K562 (cell line): ENCODE results near the gene REX1BD. TPM values are rescaled to one million over a fixed set of nuclear protein-coding genes. Genes with fewer than 3 reads are reported as not detected.

Experiments
- ATAC-seq: fragments of 200-7000 bp; cut with Tn5 transposase; 3 replicates; pipeline ENCODE4 v1.9.1; 2020; ENCODE audit warnings: moderate library complexity
- BruUV-seq: library from RNA; stranded (reverse); fragments of 400-500 nt; replicated peaks from 2 replicates; lab custom pipeline; 2021; lab: Mats Ljungman, UMichigan
- CTCF ChIA-PET: fragments of 300-600 bp; formaldehyde crosslinking; extraction: SDS; loops from one replicate; lab custom pipeline; 2021; ENCODE audit warnings: low intra/inter-chr PET ratio; lab: Yijun Ruan, JAX
- POLR2A ChIA-PET: fragments of 300-600, 350-650 bp; sonication (Branson Sonifier 250); formaldehyde crosslinking; extraction: SDS; loops from one replicate; lab custom pipeline; 2021; ENCODE audit warnings: antibody characterized with exemption, inconsistent platforms; lab: Yijun Ruan, JAX
- DNase-seq, 4 experiments: peaks; one replicate each; pipeline versions ENCODE4 v3.0.0 to v3.0.0-alpha.2; 2011 to 2018; ENCODE audit warnings: low spot score in 3 of 4, mixed read lengths in 3 of 4; ENCODE audit errors: extremely low read depth in 1 of 4
- FAIRE-seq: peaks from 2 replicates; lab custom pipeline; 2011; peaks lifted over from hg19 to GRCh38; lab: Jason Lieb, UNC
- H2AFZ ChIP-seq: 2 replicates; pipeline ENCODE4 v1.6.0; 2011; ENCODE audit warnings: low read depth, low read length, control low read depth, inconsistent platforms
- H3K27ac ChIP-seq: fragments of 200-600 bp; 3 replicates; pipeline ENCODE4 v1.8.0; 2011; ENCODE audit warnings: low read depth, mild to moderate bottlenecking, control low read depth, inconsistent platforms, low read length, moderate library complexity, mixed read lengths; ENCODE audit errors: extremely low read depth
- H3K27me3 ChIP-seq, 2 experiments: fragments of 300-600 bp in 1 of 2; 2 replicates in 1 of 2; 3 replicates in 1 of 2; pipeline versions ENCODE4 v1.6.0 to v1.8.0; 2011; ENCODE audit warnings: inconsistent platforms in 2 of 2, low read length in 2 of 2, mild to moderate bottlenecking in 1 of 2, mixed read lengths in 1 of 2, moderate library complexity in 1 of 2; ENCODE audit not compliant: control insufficient read depth in 2 of 2, insufficient read depth in 2 of 2
- H3K36me3 ChIP-seq: fragments of 300-600 bp; 3 replicates; pipeline ENCODE4 v1.8.0; 2011; ENCODE audit warnings: mild to moderate bottlenecking, low read length, inconsistent platforms; ENCODE audit not compliant: control insufficient read depth, insufficient read depth
- H3K4me1 ChIP-seq, 2 experiments: fragments of 200-600 bp in 1 of 2; replicated peaks in 1 of 2; 2 replicates in 1 of 2; 3 replicates in 1 of 2; pipeline versions ENCODE4 v1.5.1 to v1.8.0; 2011; ENCODE audit warnings: inconsistent platforms in 2 of 2, low read length in 2 of 2, mild to moderate bottlenecking in 1 of 2, mixed read lengths in 1 of 2, moderate library complexity in 1 of 2; ENCODE audit not compliant: control insufficient read depth in 2 of 2, insufficient read depth in 2 of 2
- H3K4me2 ChIP-seq: 2 replicates; pipeline ENCODE4 v1.6.1; 2011; ENCODE audit warnings: low read length, control low read depth, inconsistent platforms, mixed read lengths; ENCODE audit not compliant: insufficient read depth
- H3K4me3 ChIP-seq: fragments of 200-600 bp; sonication (generic), shearing (Covaris generic); 2 replicates; pipeline ENCODE4 v1.5.1; 2016; ENCODE audit warnings: control low read depth, inconsistent platforms
- H3K79me2 ChIP-seq: fragments of 200-600 bp; 3 replicates; pipeline ENCODE4 v1.8.0; 2011; ENCODE audit warnings: low read length, inconsistent platforms; ENCODE audit not compliant: control insufficient read depth, insufficient read depth
- H3K9ac ChIP-seq, 2 experiments: 2 replicates each; pipeline versions ENCODE4 v1.6.0 to v1.6.1; 2011; ENCODE audit warnings: low read depth in 2 of 2, low read length in 2 of 2, control low read depth in 1 of 2, inconsistent platforms in 1 of 2, mild to moderate bottlenecking in 1 of 2, mixed read lengths in 1 of 2; ENCODE audit not compliant: insufficient read depth in 1 of 2
- H3K9me1 ChIP-seq: one replicate; pipeline ENCODE4 v1.6.0; 2011; ENCODE audit warnings: inconsistent platforms, mild to moderate bottlenecking, low read length, moderate library complexity; ENCODE audit not compliant: control insufficient read depth, insufficient read depth
- H3K9me3 ChIP-seq: replicated peaks from 2 replicates; pipeline ENCODE4 v1.5.1; 2011; ENCODE audit warnings: low read depth, low read length, inconsistent platforms; ENCODE audit not compliant: control insufficient read depth, insufficient read depth
- H4K20me1 ChIP-seq: replicated peaks from 2 replicates; pipeline ENCODE4 v1.6.1; 2011; ENCODE audit warnings: low read length, inconsistent platforms, mixed read lengths; ENCODE audit not compliant: control insufficient read depth, insufficient read depth
- CBX5 ChIP-seq: IDR thresholded peaks from 2 replicates; pipeline ENCODE4 v1.6.1; 2014; ENCODE audit warnings: low read depth, borderline replicate concordance
- EWSR1 ChIP-seq: fragments of 450-650 bp; IDR thresholded peaks from 2 replicates; pipeline ENCODE4 v1.6.1; 2018; ENCODE audit warnings: borderline replicate concordance, mild to moderate bottlenecking, low read depth, moderate library complexity; ENCODE audit not compliant: partially characterized antibody
- MTF1 ChIP-seq: fragments of 250-450 bp; sonication (Bioruptor Pico); IDR thresholded peaks from 2 replicates; pipeline ENCODE4 v1.9.0; 2021; ENCODE audit warnings: moderate library complexity, mild to moderate bottlenecking, inconsistent platforms, borderline replicate concordance
- PYGO2 ChIP-seq: fragments of 450-650 bp; IDR thresholded peaks from 2 replicates; pipeline ENCODE4 v1.6.1; 2016; ENCODE audit warnings: mild to moderate bottlenecking, missing genetic modification characterization, moderate library complexity, missing compliant biosample characterization
- SAFB ChIP-seq: fragments of 200-400 bp; formaldehyde crosslinking; IDR thresholded peaks from 2 replicates; pipeline ENCODE4 v1.6.1; 2017; ENCODE audit warnings: low read depth, low read length, borderline replicate concordance
- SMARCC2 ChIP-seq: fragments of 450-650 bp; IDR thresholded peaks from 2 replicates; pipeline ENCODE4 v1.6.1; 2017; ENCODE audit warnings: antibody characterized with exemption, moderate library complexity, mild to moderate bottlenecking, low read depth
- ZNF282 ChIP-seq: sonication (generic); formaldehyde crosslinking; IDR thresholded peaks from 2 replicates; pipeline ENCODE4 v1.8.1; 2023; ENCODE audit warnings: missing genetic modification reagents
- ZNF311 ChIP-seq: fragments of 250-450 bp; sonication (Bioruptor Pico); IDR thresholded peaks from 2 replicates; pipeline ENCODE4 v1.4.0; 2020; ENCODE audit warnings: mild to moderate bottlenecking, moderate library complexity
- WGBS: fragments of 100-300 bp; shearing (Covaris generic); methylation state at CpG from one replicate; pipeline ENCODE4 v1.1.6; 2016; ENCODE audit warnings: low coverage, mixed read lengths; ENCODE audit not compliant: insufficient coverage; ENCODE audit errors: missing lambda C conversion rate; 5-methylcytosine and 5-hydroxymethylcytosine counted together
- in situ Hi-C: fragments of 300-500 bp; cut with MboI; formaldehyde crosslinking; loops from 4 replicates; pipeline ENCODE4 v1.15.0; 2018; ENCODE audit warnings: inconsistent platforms, mixed read lengths
- intact Hi-C: fragments of 100-400 bp; cut with micrococcal nuclease; formaldehyde crosslinking; loops from 2 replicates; pipeline ENCODE4 v1.14.2; 2022
- polyA plus RNA-seq, 8 experiments: library from polyadenylated mRNA; depleted of rRNA in 4 of 8; stranded (reverse) in 5 of 8; unstranded in 3 of 8; fragments of >200 nt; fragmentation: Nextera tagmentation in 2 of 8; fragmentation: Illumina TruSeq in 1 of 8; extraction: Ambion mirVana in 2 of 8; extraction: Trizol in 1 of 8; gene quantifications; 2 replicates each; pipeline versions ENCODE4 v1.2.1 to v1.2.3, GENCODE V29; 2011 to 2014; ENCODE audit warnings: inconsistent platforms in 1 of 8, missing spikeins in 1 of 8
- total RNA-seq, 7 experiments: library from RNA; depleted of rRNA in 6 of 7; stranded (reverse); fragments of >200 nt in 6 of 7; fragmentation: Illumina TruSeq in 2 of 7; extraction: Trizol in 2 of 7; gene quantifications; 2 replicates each; pipeline versions ENCODE4 v1.2.1 to v1.2.3, GENCODE V29; 2011 to 2021; ENCODE audit warnings: low replicate concordance in 1 of 7
- TF ChIP-seq, protein P1 (sequence below): sonication (generic); formaldehyde crosslinking; IDR thresholded peaks from 2 replicates; pipeline ENCODE4 v1.8.0; 2022; ENCODE audit warnings: mild to moderate bottlenecking, missing genetic modification reagents
- TF ChIP-seq, protein P2 (sequence below): IDR thresholded peaks from 2 replicates; pipeline ENCODE4 v1.6.1; 2011; ENCODE audit warnings: borderline replicate concordance, low read depth, mild to moderate bottlenecking, moderate library complexity, low read length; ENCODE audit not compliant: insufficient read depth, poor library complexity, severe bottlenecking
- TF ChIP-seq, protein P3 (sequence below): sonication (generic); formaldehyde crosslinking; IDR thresholded peaks from 2 replicates; pipeline ENCODE4 v1.8.0; 2022; ENCODE audit warnings: mild to moderate bottlenecking, low read depth, missing genetic modification reagents
- TF ChIP-seq, protein P4 (sequence below): IDR thresholded peaks from 3 replicates; pipeline ENCODE4 v1.6.1; 2011; ENCODE audit warnings: borderline replicate concordance, mild to moderate bottlenecking; ENCODE audit not compliant: insufficient read length, insufficient read depth

The REX1BD gene
- total and polyA plus RNA-seq, 9 of the 15 experiments (the other 6 are each of a cell fraction or from before 2014, with no cell fraction given) = 1.9 to 136 (median 13.8) TPM

DNA sequence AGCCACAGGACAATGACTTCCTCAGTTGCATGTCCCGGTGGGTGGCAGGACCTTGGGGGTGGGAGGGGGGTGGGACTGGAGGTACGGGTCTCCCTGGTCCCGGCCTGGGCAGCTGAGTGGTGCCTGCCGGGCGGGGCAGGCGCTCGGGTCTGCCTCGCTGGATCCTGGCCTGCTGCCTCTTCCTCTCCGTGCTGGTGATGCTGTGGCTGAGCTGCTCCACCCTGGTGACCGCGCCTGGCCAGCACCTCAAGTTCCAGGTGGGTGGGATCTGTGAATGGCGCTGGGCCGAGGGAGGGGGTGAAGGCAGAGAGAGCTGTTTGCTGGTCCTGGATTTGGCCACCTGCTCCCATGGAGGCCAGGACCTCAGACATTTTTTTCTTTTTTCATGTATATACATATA, 29.6 kb downstream of the REX1BD start (continued):
- TF ChIP-seq, protein P1, sequence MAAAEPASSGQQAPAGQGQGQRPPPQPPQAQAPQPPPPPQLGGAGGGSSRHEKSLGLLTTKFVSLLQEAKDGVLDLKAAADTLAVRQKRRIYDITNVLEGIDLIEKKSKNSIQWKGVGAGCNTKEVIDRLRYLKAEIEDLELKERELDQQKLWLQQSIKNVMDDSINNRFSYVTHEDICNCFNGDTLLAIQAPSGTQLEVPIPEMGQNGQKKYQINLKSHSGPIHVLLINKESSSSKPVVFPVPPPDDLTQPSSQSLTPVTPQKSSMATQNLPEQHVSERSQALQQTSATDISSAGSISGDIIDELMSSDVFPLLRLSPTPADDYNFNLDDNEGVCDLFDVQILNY = no peak
- TF ChIP-seq CBX5 (no peak), ZNF311 (CRISPR knock-in tag) (no peak)
- TF ChIP-seq, protein P2, sequence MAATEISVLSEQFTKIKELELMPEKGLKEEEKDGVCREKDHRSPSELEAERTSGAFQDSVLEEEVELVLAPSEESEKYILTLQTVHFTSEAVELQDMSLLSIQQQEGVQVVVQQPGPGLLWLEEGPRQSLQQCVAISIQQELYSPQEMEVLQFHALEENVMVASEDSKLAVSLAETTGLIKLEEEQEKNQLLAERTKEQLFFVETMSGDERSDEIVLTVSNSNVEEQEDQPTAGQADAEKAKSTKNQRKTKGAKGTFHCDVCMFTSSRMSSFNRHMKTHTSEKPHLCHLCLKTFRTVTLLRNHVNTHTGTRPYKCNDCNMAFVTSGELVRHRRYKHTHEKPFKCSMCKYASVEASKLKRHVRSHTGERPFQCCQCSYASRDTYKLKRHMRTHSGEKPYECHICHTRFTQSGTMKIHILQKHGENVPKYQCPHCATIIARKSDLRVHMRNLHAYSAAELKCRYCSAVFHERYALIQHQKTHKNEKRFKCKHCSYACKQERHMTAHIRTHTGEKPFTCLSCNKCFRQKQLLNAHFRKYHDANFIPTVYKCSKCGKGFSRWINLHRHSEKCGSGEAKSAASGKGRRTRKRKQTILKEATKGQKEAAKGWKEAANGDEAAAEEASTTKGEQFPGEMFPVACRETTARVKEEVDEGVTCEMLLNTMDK = no peak

DNA sequence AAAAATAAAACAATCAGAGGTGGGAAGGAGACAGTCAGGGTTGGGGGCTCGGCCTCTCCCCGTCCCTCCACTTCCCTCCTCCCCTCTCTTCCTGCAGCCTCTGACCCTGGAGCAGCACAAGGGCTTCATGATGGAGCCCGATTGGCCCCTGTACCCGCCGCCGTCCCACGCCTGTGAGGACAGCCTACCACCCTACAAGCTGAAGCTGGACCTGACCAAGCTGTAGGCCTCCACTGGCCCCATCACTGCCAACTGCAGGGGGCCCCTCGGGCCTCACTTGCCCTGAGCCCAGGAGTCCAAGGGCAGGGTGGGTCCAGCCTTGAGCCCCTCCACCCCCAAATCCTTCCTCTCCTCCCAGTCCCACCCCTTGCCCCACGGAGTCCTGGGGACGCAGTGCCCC, 31.7 kb downstream of the REX1BD start:
- ChIA-PET CTCF (no interaction called here), POLR2A (interaction anchor here (1.3 kb wide), 1 partner anchor 21 kb away, joined by 3 read pairs; no protein-coding TSS in a partner anchor)
- Histone ChIP-seq H3K27me3 (peaks cover 5 to 32% of the 10 kb centered on the region in 2 experiments; a peak in 4 of 5 replicates), H3K9me1 (no peaks in the 10 kb centered on the region), H3K4me3 (no peak overlapping the region), H3K9ac (no peak overlapping the region; a peak in 1 of 4 replicates), H3K79me2 (no peaks in the 10 kb centered on the region), H3K27ac (no peak overlapping the region), H3K4me2 (no peak overlapping the region), H2AFZ (no peak overlapping the region), H3K9me3 (no peaks in the 10 kb centered on the region), H3K36me3 (no peaks in the 10 kb centered on the region), H3K4me1 (peaks cover 0 to 6% of the 10 kb centered on the region in 2 experiments; a peak in 3 of 5 replicates), H4K20me1 (no peaks in the 10 kb centered on the region; the same call in 1 of the 2 replicates)
- intact Hi-C loops (no loop called here), in situ Hi-C loops (no loop called here)
- no TSS peak for BruUV-seq
- DNase-seq (no peak), FAIRE-seq (no peak), ATAC-seq (no peak)
- 8% methylated on average over 6 of the region's 10 CpGs for WGBS
- TF ChIP-seq MTF1 (CRISPR knock-in tag) (no peak), SAFB (no peak), SMARCC2 (no peak), EWSR1 (no peak), PYGO2 (tag) (no peak), ZNF282 (CRISPR knock-in tag) (no peak)
- TF ChIP-seq, protein P3, sequence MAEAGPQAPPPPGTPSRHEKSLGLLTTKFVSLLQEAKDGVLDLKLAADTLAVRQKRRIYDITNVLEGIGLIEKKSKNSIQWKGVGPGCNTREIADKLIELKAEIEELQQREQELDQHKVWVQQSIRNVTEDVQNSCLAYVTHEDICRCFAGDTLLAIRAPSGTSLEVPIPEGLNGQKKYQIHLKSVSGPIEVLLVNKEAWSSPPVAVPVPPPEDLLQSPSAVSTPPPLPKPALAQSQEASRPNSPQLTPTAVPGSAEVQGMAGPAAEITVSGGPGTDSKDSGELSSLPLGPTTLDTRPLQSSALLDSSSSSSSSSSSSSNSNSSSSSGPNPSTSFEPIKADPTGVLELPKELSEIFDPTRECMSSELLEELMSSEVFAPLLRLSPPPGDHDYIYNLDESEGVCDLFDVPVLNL (CRISPR knock-in tag) = no peak
- TF ChIP-seq, protein P4, sequence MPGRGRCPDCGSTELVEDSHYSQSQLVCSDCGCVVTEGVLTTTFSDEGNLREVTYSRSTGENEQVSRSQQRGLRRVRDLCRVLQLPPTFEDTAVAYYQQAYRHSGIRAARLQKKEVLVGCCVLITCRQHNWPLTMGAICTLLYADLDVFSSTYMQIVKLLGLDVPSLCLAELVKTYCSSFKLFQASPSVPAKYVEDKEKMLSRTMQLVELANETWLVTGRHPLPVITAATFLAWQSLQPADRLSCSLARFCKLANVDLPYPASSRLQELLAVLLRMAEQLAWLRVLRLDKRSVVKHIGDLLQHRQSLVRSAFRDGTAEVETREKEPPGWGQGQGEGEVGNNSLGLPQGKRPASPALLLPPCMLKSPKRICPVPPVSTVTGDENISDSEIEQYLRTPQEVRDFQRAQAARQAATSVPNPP = no peak
